ENCODE results near the gene MBOAT2.

MBOAT2 gene

GRCh38 chr2:9021563-9022211, 18.2 kb upstream of the MBOAT2 start:
- no peaks in the 10 kb centered on the region for H3K27me3 ChIP-seq (replicated peaks; ENCODE audit: control insufficient read depth, insufficient read depth, low read length)
- no peaks in the 10 kb centered on the region for H3K36me3 ChIP-seq (ENCODE audit: control insufficient read depth, insufficient read depth, low read length)
- no peak overlapping the region for H3K4me3 ChIP-seq (replicated peaks; ENCODE audit: low read depth, low read length)
- DNase-seq (ENCODE audit: extremely low read depth, insufficient read length): no peak
- TF ChIP-seq CTCF (IDR thresholded peaks at IDR 0.05; ENCODE audit: insufficient read depth, low read length, poor library complexity, severe bottlenecking): no peak

- Histone ChIP-seq H3K27me3 (replicated peaks; ENCODE audit: control insufficient read depth, insufficient read depth, low read length) (no peaks in the 10 kb centered on the region), H3K4me3 (replicated peaks; ENCODE audit: low read depth, low read length) (no peak overlapping the region), H3K36me3 (ENCODE audit: control insufficient read depth, insufficient read depth, low read length) (no peaks in the 10 kb centered on the region)
- DNase-seq (ENCODE audit: extremely low read depth, insufficient read length): no peak
- no peak for TF ChIP-seq CTCF (IDR thresholded peaks at IDR 0.05; ENCODE audit: insufficient read depth, low read length, poor library complexity, severe bottlenecking)
Measured at GRCh38 chr2:9020267-9020666, 16.8 kb upstream of the MBOAT2 start.

DNA sequence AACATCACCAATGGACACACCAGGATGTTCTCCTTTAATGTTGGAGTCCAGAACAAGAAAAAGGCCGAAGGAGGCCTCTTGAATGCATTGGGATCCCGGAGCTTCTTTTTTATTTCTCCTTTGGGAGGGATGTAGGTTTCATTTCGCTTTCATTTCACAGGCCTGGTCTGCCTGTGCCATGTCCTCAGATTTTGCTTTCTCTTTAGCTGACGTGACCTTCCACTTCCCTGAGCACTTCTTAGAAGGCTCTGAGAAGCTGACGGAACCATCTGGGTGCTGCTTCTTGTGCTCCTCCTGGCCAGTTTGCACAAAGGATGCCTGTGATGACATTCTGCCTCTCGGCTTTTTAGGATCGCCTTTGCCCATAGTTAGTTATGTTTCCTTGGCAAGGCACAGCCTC, 15.1 kb upstream of the MBOAT2 start:
- H3K4me3 ChIP-seq (replicated peaks; ENCODE audit: low read depth, low read length): no peak overlapping the region
- no peak for TF ChIP-seq CTCF (IDR thresholded peaks at IDR 0.05; ENCODE audit: insufficient read depth, low read length, poor library complexity, severe bottlenecking)
- no peak for DNase-seq (ENCODE audit: extremely low read depth, insufficient read length)
- H3K27me3 ChIP-seq (replicated peaks; ENCODE audit: control insufficient read depth, insufficient read depth, low read length): no peaks in the 10 kb centered on the region
- H3K36me3 ChIP-seq (ENCODE audit: control insufficient read depth, insufficient read depth, low read length): no peaks in the 10 kb centered on the region

GRCh38 chr2:9018109-9018508, 14.6 kb upstream of the MBOAT2 start:
- TF ChIP-seq CTCF (IDR thresholded peaks at IDR 0.05; ENCODE audit: insufficient read depth, low read length, poor library complexity, severe bottlenecking): no peak
- H3K36me3 ChIP-seq (ENCODE audit: control insufficient read depth, insufficient read depth, low read length): no peaks in the 10 kb centered on the region
- DNase-seq (ENCODE audit: extremely low read depth, insufficient read length): no peak
- H3K27me3 ChIP-seq (replicated peaks; ENCODE audit: control insufficient read depth, insufficient read depth, low read length): no peaks in the 10 kb centered on the region
- no peak overlapping the region for H3K4me3 ChIP-seq (replicated peaks; ENCODE audit: low read depth, low read length)

DNA sequence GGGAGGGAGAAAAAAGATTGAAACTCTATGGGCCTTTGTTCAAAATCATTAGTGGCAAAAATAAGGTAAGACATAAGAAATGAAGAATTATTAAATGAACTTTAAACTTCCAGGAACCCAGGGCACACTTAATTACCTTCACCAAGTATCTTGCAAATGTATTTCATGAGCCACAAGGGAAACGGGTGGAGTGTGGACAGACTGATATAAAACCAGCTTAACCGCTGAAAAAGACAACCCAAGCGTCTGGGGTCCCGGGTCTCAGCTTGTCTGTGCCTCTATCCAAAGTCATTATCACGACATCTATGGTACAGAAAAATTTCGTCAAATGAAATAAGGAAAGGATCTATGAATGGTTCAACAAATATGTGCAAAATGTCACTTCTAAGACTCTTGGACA, 13.9 kb upstream of the MBOAT2 start:
- Histone ChIP-seq H3K27me3 (replicated peaks; ENCODE audit: control insufficient read depth, insufficient read depth, low read length) (no peaks in the 10 kb centered on the region), H3K36me3 (ENCODE audit: control insufficient read depth, insufficient read depth, low read length) (no peaks in the 10 kb centered on the region), H3K4me3 (replicated peaks; ENCODE audit: low read depth, low read length) (no peak overlapping the region)
- TF ChIP-seq CTCF (IDR thresholded peaks at IDR 0.05; ENCODE audit: insufficient read depth, low read length, poor library complexity, severe bottlenecking): no peak
- no peak for DNase-seq (ENCODE audit: extremely low read depth, insufficient read length)

GRCh38 chr2:9015998-9016397, 12.5 kb upstream of the MBOAT2 start:
- Histone ChIP-seq H3K27me3 (replicated peaks; ENCODE audit: control insufficient read depth, insufficient read depth, low read length) (no peaks in the 10 kb centered on the region), H3K4me3 (replicated peaks; ENCODE audit: low read depth, low read length) (no peak overlapping the region), H3K36me3 (ENCODE audit: control insufficient read depth, insufficient read depth, low read length) (no peaks in the 10 kb centered on the region)
- TF ChIP-seq CTCF (IDR thresholded peaks at IDR 0.05; ENCODE audit: insufficient read depth, low read length, poor library complexity, severe bottlenecking): no peak
- no peak for DNase-seq (ENCODE audit: extremely low read depth, insufficient read length)
